GM10266 (cell line): ENCODE results near the gene C1QL1.

Experiments used
- DNase-seq: peaks from one replicate; pipeline ENCODE4 v3.0.0; 2012; ENCODE audit errors: extremely low spot score
- TF ChIP-seq, protein P1 (sequence below): IDR thresholded peaks from 2 replicates; pipeline ENCODE4 v1.5.1; 2012; ENCODE audit warnings: mild to moderate bottlenecking, low read depth; ENCODE audit not compliant: control insufficient read depth, insufficient read depth; ENCODE audit errors: missing control alignments

C1QL1 gene

GRCh38 chr17:44917456-44917855 is 50.6 kb downstream of the C1QL1 start:
- no peak for DNase-seq
- TF ChIP-seq, protein P1, sequence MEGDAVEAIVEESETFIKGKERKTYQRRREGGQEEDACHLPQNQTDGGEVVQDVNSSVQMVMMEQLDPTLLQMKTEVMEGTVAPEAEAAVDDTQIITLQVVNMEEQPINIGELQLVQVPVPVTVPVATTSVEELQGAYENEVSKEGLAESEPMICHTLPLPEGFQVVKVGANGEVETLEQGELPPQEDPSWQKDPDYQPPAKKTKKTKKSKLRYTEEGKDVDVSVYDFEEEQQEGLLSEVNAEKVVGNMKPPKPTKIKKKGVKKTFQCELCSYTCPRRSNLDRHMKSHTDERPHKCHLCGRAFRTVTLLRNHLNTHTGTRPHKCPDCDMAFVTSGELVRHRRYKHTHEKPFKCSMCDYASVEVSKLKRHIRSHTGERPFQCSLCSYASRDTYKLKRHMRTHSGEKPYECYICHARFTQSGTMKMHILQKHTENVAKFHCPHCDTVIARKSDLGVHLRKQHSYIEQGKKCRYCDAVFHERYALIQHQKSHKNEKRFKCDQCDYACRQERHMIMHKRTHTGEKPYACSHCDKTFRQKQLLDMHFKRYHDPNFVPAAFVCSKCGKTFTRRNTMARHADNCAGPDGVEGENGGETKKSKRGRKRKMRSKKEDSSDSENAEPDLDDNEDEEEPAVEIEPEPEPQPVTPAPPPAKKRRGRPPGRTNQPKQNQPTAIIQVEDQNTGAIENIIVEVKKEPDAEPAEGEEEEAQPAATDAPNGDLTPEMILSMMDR, result no peak

DNA sequence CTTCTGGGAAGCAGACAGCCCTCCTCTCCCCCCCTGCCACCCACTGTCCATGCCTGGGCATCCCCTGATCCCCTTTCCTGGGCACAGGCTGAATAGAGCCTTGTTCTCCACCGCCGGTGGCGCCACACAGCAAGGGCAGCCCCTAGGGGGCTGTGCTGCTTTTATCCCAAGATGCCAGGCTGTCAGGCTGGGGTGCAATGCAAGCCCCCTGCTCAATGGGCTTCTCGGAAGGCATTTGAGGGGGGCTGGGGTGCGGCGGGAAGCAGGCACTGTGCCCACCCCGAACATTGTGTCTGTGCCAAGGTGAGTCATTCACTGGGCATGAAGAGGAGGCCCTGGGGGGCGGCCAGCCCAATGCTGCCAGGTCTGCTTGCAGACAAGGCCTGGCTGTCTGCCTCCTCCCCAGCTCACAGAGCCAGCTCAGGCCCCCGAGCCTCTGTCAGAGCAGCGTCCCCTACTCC is 51.3 kb downstream of the C1QL1 start:
- TF ChIP-seq, protein P1, result no peak
- DNase-seq, result no peak

GRCh38 chr17:44915862-44916780 is 52.0 kb downstream of the C1QL1 start:
- TF ChIP-seq, protein P1, result no peak
- no peak for DNase-seq

DNA sequence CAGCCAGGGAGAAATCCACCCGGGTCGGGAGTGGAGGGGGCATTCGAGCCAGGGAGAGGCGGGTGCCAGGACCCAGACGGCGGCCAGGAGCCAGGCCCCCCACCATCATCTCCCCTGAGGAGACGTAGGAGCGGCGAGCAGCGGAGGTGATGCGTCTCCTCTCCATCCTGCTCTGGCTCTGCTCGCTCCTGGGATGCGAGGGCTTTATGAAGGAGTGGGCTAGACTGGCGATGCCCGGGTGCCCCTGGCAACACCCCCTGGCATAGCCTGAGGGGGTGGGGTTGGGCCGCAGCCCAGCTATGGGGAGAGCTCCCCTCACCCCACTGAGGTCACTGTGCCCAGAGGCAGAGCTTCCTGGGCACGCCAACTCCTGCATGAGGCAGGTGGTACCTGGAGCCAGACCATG is 52.8 kb downstream of the C1QL1 start, which contains the start of gene GFAP:
GFAP (minus strand) TSS at position 180 of the 406 bp plus-strand sequence; CDS start at position 166, 14 bp downstream.
- DNase-seq, result no peak
- TF ChIP-seq, protein P1, result no peak

DNA sequence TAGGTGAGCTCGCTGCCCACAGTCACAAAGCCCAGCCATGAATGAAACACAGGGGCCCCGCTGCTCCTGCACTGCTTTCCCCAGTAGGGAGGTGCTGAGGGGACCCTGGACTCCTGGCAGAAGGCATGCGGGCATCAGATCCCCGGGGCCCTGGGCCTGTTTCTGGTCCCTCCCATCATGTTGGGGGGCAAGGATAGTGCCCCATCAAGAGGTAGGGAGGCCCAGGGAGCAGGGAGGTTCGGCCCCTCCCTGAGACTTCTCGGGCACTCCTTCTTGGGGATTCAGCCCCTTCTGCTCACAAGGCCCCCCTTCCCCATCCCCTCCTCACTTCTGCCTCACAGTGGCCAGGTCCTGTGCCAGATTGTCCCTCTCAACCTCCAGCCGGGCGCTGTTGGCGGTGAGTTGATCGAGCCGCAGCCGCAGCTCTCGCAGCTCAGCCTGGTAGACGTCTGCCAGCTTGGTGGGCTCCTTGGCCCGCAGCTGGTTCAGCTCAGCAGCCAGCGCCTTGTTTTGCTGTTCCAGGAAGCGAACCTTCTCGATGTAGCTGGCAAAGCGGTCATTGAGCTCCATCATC is 53.3 kb downstream of the C1QL1 start:
- TF ChIP-seq, protein P1, result no peak
- DNase-seq, result no peak

DNA sequence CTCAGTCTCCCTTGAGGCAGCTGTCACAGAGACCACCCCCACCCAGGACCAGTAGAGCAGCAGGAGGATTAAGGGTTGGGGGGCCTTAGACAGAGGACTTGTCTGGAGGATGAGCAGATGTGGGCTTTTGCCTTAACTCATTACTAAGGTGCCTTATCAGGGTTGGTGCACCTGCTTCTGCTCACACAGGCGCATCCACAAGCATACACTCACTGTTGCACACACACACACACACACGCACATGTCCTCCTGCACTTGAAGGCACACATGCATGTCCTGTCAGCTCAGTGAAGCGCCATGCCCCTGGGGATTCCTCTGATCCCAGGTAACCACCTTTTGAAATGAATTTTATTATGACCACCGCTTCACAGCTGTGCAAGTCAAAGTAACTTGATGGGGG is 54.0 kb downstream of the C1QL1 start:
- TF ChIP-seq, protein P1, result no peak
- DNase-seq, result no peak

DNA sequence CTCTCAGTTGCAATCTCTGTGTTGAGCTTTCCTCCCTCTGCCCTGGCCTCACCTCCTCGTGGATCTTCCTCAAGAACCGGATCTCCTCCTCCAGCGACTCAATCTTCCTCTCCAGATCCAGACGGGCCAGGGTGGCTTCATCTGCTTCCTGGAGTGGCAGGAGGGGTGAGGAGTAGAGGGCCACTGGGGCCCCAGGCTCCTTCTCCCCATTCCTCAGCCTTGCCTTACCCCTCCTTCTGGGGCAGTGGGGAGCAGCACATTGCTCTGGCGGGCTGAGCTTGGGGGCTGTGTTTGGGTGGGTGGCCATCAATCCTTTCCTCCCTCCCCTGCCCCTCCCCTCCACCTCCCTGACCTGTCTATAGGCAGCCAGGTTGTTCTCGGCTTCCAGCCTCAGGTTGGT is 54.4 kb downstream of the C1QL1 start:
- TF ChIP-seq, protein P1, result no peak
- DNase-seq, result no peak
